Astrocyte (in vitro differentiated cells and primary cell): ENCODE results near the gene RPS14.

Experiments
- CTCF ChIP-seq: IDR thresholded peaks from 2 replicates; pipeline ENCODE4 v1.5.1; 2011; ENCODE audit warnings: low read depth, mild to moderate bottlenecking, inconsistent platforms, low read length, moderate library complexity; ENCODE audit not compliant: insufficient read depth
- EZH2 ChIP-seq: IDR thresholded peaks from 2 replicates; pipeline ENCODE4 v1.6.1; 2012; ENCODE audit warnings: mild to moderate bottlenecking, low read length, inconsistent platforms; ENCODE audit not compliant: insufficient read depth

- TF ChIP-seq CTCF (no peak), EZH2 (no peak)
These were observed 29.8 kb downstream of the RPS14 start for GRCh38 chr5:150419630-150420270.
